ENCODE results near the gene FAM83G.
"Not testable (repeated sequence)": the region's sequence is repeated elsewhere in the genome, so short reads cannot be mapped to it uniquely, and the experiment has no call there.

Gene FAM83G, protein sequence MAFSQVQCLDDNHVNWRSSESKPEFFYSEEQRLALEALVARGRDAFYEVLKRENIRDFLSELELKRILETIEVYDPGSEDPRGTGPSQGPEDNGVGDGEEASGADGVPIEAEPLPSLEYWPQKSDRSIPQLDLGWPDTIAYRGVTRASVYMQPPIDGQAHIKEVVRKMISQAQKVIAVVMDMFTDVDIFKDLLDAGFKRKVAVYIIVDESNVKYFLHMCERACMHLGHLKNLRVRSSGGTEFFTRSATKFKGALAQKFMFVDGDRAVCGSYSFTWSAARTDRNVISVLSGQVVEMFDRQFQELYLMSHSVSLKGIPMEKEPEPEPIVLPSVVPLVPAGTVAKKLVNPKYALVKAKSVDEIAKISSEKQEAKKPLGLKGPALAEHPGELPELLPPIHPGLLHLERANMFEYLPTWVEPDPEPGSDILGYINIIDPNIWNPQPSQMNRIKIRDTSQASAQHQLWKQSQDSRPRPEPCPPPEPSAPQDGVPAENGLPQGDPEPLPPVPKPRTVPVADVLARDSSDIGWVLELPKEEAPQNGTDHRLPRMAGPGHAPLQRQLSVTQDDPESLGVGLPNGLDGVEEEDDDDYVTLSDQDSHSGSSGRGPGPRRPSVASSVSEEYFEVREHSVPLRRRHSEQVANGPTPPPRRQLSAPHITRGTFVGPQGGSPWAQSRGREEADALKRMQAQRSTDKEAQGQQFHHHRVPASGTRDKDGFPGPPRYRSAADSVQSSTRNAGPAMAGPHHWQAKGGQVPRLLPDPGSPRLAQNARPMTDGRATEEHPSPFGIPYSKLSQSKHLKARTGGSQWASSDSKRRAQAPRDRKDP

DNA sequence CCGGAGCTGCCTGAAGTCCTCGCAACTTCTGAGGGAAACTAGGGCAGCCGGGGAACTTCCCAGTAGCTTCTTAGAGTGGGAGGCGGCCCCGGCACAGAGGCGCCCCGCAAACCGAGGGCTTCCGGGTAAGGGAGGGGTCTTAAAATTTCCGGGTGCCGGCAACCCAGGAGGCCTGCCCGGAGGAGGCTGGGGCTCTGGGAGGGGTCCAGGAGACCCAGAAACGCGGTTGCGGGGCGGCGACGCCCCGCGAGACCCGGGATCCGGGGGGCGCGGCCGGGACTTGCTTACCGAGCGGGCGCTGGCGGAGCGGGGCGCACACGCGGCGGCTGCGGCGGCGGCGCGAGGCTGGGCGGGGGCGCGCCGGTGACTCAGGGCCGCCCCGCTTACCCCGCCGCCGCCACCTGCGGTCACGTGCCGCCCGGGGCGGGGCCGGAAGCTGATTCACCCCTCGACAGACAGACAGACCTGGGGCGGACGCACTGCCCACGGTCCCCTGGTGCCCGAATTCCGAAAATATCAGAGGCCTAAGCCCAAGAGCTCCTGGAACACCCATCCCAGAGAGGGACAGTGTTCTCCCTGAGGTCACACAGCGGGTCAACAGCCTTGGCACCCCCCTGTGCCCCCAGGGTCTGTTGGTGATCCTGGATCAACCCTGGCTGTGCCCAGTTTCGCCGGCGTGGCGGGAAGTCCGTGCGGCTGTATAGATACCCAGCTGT lies at the start of gene FAM83G:
TSS of gene FAM83G (minus strand) at position 344 of the 716 bp plus-strand sequence. CDS start 723 bp downstream, outside the sequence.
- peak within 1 kb of the TSS; percentile 73 for H3K4me3 ChIP-seq (ENCODE audit: low read depth, low read length)
- TF ChIP-seq, protein P1, sequence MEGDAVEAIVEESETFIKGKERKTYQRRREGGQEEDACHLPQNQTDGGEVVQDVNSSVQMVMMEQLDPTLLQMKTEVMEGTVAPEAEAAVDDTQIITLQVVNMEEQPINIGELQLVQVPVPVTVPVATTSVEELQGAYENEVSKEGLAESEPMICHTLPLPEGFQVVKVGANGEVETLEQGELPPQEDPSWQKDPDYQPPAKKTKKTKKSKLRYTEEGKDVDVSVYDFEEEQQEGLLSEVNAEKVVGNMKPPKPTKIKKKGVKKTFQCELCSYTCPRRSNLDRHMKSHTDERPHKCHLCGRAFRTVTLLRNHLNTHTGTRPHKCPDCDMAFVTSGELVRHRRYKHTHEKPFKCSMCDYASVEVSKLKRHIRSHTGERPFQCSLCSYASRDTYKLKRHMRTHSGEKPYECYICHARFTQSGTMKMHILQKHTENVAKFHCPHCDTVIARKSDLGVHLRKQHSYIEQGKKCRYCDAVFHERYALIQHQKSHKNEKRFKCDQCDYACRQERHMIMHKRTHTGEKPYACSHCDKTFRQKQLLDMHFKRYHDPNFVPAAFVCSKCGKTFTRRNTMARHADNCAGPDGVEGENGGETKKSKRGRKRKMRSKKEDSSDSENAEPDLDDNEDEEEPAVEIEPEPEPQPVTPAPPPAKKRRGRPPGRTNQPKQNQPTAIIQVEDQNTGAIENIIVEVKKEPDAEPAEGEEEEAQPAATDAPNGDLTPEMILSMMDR (IDR thresholded peaks at IDR 0.05; ENCODE audit: control insufficient read depth, extremely low read depth, insufficient read depth) = no peak
- DNase-seq (ENCODE audit: low read depth) = no peak

DNA sequence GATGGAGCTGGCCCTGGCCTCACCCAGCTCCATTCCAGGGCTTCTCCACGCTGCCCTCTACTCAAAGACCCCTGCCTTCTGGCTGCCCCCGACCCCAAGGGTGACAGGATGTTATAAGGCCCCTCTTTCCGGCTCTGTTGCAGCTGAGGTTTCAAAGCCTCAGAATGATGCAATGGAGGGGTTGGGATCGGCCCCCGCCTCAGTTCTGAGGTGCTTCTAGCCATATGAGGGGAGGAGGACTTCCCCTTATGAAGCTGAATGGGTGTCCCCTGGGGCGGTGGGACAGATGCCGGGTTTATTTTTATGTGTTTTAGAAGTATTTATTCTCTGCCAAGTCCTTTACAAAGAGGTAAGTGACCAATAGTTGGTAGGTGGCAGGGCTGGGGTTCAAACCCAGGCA lies 44.3 kb upstream of the FAM83G start:
- H3K4me3 ChIP-seq (ENCODE audit: low read depth, low read length); DNase-seq (ENCODE audit: low read depth): not testable (repeated sequence)

DNA sequence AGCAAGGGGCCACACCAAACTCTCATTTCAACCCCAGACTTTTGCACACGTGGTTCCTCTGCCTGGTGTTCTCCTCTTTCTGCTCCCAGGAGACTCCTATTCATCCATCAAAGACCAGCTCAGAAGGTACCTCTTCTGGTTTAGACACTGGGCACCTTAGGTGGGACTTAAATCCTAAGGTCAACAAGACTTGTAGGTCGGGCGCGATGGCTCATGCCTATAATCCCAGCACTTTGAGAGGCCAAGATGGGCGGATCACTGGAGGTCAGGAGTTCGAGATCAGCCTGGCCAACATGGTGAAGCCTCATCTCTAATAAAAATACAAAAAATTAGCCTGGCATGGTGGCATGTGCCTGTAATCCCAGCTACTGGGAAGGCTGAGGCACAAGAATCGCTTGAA lies 42.9 kb upstream of the FAM83G start:
- not testable (repeated sequence) for H3K4me3 ChIP-seq (ENCODE audit: low read depth, low read length); DNase-seq (ENCODE audit: low read depth)

DNA sequence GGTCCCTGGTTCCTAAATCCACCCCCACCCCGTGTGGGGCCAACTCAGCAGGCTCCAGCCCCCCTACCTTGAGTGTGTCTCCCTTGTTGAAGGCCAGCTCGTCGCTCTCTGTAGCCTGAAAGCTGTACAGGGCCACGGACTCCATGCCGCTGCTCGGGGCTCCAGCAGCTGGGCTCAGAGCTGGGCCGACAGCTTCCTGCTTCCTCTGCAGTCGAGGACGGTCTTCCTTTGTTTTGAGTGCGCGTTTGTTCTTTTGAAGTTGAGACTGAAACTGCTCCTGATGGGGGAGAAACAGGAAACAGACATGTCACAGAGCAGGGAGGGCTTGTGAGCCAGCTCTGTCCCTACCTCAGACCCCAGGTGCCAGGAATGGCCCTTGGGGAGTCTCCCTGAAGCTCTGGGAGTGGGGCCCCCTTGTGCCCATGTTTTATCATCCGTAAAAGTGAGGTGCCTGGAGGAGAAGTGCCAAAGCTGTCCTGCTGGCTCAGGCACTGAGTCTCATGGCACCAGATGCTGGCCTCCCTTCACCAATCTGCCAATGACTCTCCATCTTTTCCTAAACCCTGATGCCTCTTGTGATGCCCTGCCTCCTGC lies 42.3 kb upstream of the FAM83G start, which contains the start of gene GRAP:
TSS of gene GRAP (minus strand) at position 176 of the 594 bp plus-strand sequence. CDS start at position 145, 31 bp downstream.
- DNase-seq (ENCODE audit: low read depth); H3K4me3 ChIP-seq (ENCODE audit: low read depth, low read length): not testable (repeated sequence)

DNA sequence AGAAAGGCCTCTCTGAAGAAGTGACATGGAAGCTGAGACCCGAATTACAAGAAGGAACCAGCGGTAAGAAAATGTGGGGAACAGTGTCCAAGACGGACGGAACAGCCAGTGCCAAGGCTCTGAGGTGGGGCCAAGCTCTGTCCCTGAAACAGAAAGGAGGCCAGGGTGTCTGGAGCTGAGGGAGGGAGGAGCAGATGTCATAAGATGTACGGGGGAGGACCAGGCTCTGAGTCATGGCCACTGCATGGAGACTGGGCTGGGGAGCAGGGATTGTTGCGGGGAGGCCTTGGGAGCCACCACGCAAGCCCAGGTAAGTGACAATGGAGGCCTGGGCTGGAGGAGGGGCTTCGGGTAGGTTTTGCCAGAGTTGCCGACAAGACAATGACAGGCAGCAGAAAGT lies 40.1 kb upstream of the FAM83G start:
- DNase-seq (ENCODE audit: low read depth); H3K4me3 ChIP-seq (ENCODE audit: low read depth, low read length): not testable (repeated sequence)

DNA sequence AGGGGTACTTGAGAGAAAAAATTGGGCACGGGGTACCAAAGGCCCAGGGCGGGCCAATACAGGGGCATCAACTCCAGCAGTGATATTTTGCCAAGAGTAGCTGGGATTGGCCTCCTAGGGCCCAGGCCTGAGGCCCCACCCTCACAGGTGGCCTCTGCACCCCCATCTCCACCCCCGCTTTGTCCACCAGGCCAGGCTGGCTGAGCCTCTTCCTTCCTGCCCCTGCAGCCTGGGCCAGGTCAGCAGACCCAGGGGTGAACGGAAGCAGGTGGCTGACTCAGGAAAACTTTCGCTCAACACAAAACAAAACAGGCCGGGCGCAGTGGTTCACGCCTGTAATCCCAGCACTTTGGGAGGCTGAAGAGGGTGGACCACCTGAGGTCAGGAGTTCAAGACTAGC lies 38.5 kb upstream of the FAM83G start:
- not testable (repeated sequence) for DNase-seq (ENCODE audit: low read depth)

DNA sequence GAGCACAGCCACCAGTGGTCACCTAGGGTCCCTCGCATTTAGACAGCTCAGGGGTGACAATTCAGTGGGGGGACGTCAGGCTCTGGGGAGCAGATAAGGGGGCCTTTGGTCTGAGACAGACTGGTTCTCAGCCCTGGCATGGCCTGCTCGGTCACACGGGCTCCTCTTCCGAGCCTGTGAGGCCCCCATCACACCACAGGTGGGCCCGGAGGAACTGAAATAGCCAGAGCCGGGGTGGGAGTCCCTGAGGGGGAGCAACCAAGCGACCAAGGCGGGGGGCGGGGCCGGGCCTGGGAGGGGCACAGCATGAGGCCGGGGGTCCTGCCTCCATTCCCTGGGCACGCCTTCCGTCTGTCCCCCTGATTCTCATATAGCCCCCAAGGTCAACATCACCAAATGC lies 37.8 kb upstream of the FAM83G start:
- DNase-seq (ENCODE audit: low read depth); H3K4me3 ChIP-seq (ENCODE audit: low read depth, low read length): not testable (repeated sequence)

More for the DNA sequence above, 38.5 kb upstream of the FAM83G start:
- H3K4me3 ChIP-seq (ENCODE audit: low read depth, low read length) = not testable (repeated sequence)

DNA sequence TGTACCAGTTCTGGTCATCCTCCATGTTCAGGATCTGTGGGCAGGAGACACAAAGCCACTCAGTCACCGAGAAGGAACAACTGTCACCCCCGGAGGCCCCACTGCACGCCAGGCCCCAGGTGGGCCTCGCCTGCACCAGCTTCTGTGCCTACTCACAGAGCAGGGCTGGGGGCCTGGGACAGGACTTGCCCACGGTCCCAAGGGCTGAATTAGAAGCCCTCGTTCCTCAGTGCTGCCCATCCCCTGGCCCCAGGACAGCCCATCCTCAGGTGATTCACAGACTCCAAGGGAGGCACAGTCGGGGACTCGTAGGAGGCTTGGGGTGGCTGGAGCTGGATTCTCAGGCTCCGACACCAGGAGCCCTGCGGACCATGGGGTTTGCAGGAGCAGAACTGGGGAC lies 37.3 kb upstream of the FAM83G start:
- not testable (repeated sequence) for H3K4me3 ChIP-seq (ENCODE audit: low read depth, low read length); DNase-seq (ENCODE audit: low read depth)

DNA sequence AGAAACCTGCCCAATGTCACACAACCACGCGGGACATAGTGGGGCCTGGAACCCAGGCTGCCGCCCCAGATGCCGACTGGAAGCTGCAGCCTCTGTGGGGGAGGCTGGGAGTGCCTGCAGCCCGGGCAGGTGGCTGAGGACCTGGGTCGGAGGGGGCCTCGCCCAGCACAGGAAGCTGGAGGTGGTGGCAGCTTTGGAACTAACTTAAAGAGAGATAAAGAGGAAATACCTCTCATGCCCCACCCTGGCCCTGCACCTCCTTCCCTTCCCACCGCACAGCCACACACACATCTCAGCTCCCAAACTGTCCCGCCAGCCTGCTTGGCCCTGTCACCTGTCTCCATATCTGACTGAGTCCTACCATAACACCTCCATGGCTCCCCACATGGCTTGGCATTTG lies 35.8 kb upstream of the FAM83G start:
- not testable (repeated sequence) for H3K4me3 ChIP-seq (ENCODE audit: low read depth, low read length); DNase-seq (ENCODE audit: low read depth)

DNA sequence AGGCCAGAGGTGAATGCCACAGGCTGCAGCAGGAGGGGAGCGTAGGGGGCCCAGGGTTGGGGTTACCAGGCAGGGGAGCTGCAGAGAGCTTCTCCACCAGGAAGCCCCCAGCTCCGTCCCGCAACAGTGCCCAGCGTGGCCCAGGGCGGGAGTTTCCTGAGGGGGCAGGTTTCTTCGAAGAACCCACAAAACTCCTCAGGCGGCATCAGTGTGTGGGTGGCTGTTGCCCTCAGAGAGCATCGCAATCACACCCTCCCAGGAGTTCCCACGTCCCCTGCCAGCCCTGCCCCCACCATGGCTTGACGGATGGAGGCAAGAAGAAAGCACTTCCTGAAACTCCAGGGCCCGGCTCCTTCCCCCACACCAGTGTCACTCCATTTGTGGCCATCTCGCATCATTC lies 34.2 kb upstream of the FAM83G start:
- not testable (repeated sequence) for H3K4me3 ChIP-seq (ENCODE audit: low read depth, low read length); DNase-seq (ENCODE audit: low read depth)

DNA sequence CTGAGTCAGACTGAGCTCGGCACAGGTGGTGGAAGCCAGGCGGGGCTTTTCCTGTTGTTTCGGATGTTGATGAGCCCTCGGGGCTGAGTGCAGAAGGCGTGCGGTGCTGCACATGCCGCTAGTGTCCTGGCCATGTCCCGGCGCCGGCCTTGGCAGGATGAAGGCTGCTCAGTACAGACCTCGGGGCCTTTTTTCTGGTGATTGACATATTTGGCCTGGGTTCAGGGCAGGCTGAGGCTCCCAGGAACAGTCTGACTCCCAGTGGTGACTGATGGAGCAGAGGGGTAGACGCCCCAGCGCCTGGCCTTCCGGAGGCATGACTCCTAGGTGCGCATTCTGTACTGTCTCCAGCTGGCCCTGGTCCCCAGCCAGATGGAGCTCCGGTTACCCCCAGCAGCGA lies 33.4 kb upstream of the FAM83G start:
- DNase-seq (ENCODE audit: low read depth); H3K4me3 ChIP-seq (ENCODE audit: low read depth, low read length): not testable (repeated sequence)

DNA sequence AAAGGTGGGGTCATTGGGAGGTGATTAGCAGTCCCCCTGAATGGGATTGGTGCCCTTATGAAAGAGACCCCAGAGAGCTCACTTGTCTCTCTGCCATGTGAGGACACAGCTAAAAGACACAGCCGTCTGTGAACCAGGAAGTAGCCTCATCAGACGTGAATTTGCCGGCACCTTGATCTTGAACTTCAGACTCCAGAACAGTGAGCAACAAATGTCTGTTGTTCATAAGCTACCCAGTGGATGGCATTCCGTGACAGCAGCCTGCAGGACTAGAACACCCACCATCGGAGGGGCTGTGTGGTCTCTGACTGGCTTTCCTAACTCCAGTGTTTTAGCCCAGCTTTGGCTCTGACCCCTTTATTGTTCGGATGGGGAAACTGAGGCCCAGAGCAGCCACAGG lies 33.0 kb upstream of the FAM83G start:
- not testable (repeated sequence) for DNase-seq (ENCODE audit: low read depth); H3K4me3 ChIP-seq (ENCODE audit: low read depth, low read length)

DNA sequence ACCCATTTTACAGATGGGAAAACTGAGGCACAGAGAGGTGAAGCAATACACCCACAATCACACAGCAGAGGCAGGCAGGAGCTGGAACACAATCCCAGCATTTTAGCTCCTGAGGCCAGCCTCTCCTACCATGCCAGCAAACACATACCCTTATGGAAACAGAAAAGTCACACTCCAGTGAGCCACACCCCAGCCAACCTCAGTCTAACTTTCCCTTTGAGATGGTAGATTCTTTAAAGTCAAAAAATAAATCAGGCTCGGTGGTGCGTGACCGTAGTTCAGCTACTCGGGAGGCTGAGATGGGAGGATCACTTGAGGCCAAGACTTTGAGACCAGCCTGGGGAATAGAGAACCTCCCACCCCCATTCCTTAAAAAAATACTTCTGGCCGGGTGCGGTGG lies 31.6 kb upstream of the FAM83G start:
- not testable (repeated sequence) for H3K4me3 ChIP-seq (ENCODE audit: low read depth, low read length)

DNA sequence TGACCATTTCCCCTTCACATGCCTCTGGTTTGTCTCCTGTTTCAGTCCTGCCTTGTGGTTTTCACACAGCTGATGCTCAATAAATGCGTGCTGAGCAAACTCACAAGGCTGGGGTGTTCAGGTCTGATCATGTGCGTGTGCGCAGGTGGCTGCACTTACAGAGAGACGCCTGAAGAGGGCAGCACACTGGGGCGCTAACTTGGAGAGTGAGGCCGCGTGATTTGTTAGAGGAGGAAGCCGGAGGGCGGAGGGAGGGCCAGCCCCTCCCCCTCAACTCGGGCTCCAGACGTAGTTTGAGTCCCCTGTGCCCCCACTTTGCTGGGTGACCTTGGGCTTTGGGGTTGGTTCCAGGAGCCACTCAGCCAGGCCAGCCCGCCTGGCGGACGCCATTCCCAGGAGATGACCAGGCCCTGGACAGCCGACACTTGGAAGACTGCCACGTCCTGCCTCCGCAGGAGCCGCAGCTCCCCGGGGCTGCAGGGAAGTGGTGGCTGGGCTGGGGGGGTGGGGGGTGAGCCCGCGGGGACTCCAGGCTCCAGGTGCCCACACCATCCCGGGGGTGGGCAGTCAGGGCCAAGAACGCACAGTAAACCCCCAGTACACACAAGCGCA lies 27.9 kb upstream of the FAM83G start:
- not testable (repeated sequence) for DNase-seq (ENCODE audit: low read depth); H3K4me3 ChIP-seq (ENCODE audit: low read depth, low read length)

More for the DNA sequence above, 31.6 kb upstream of the FAM83G start:
- not testable (repeated sequence) for DNase-seq (ENCODE audit: low read depth)

All from LNCaP clone FGC (cell line).